ENCODE measurements around the gene TPK1.

TPK1 gene

GRCh38 chr7:144534196-144534595 is 301.7 kb downstream of the TPK1 start:
- DNase-seq (ENCODE audit: low read depth in 1 of 2, low spot score in 1 of 2), result no peak

- DNase-seq (ENCODE audit: low read depth in 1 of 2, low spot score in 1 of 2), result no peak
These were observed 304.7 kb downstream of the TPK1 start for GRCh38 chr7:144531181-144531580.

- no peak for DNase-seq (ENCODE audit: low read depth in 1 of 2, low spot score in 1 of 2)
These were observed 306.5 kb downstream of the TPK1 start for GRCh38 chr7:144529269-144529926.

GRCh38 chr7:144528536-144529045 is 307.3 kb downstream of the TPK1 start:
- DNase-seq (ENCODE audit: low read depth in 1 of 2, low spot score in 1 of 2), result no peak

GRCh38 chr7:144527051-144527471 is 308.8 kb downstream of the TPK1 start:
- DNase-seq (ENCODE audit: low read depth in 1 of 2, low spot score in 1 of 2), result no peak

GRCh38 chr7:144525956-144526355 is 309.9 kb downstream of the TPK1 start:
- no peak for DNase-seq (ENCODE audit: low read depth in 1 of 2, low spot score in 1 of 2)

GRCh38 chr7:144524271-144524670 is 311.6 kb downstream of the TPK1 start:
- DNase-seq (ENCODE audit: low read depth in 1 of 2, low spot score in 1 of 2), result no peak

GRCh38 chr7:144523621-144524020 is 312.2 kb downstream of the TPK1 start:
- no peak for DNase-seq (ENCODE audit: low read depth in 1 of 2, low spot score in 1 of 2)

GRCh38 chr7:144519925-144520324 is 315.9 kb downstream of the TPK1 start:
- DNase-seq (ENCODE audit: low read depth in 1 of 2, low spot score in 1 of 2), result no peak

- no peak for DNase-seq (ENCODE audit: low read depth in 1 of 2, low spot score in 1 of 2)
These were observed 317.5 kb downstream of the TPK1 start for GRCh38 chr7:144518360-144518759.

- no peak for DNase-seq (ENCODE audit: low read depth in 1 of 2, low spot score in 1 of 2)
These were observed 318.1 kb downstream of the TPK1 start for GRCh38 chr7:144517749-144518148.

GRCh38 chr7:144516729-144517525 is 318.9 kb downstream of the TPK1 start:
- no peak for DNase-seq (ENCODE audit: low read depth in 1 of 2, low spot score in 1 of 2)

- DNase-seq (ENCODE audit: low read depth in 1 of 2, low spot score in 1 of 2), result no peak
These were observed 322.5 kb downstream of the TPK1 start for GRCh38 chr7:144513334-144513733.

- no peak for DNase-seq (ENCODE audit: low read depth in 1 of 2, low spot score in 1 of 2)
These were observed 325.2 kb downstream of the TPK1 start for GRCh38 chr7:144510621-144511020.

GRCh38 chr7:144508702-144509101 is 327.2 kb downstream of the TPK1 start:
- DNase-seq (ENCODE audit: low read depth in 1 of 2, low spot score in 1 of 2), result no peak

- no peak for DNase-seq (ENCODE audit: low read depth in 1 of 2, low spot score in 1 of 2)
These were observed 332.6 kb downstream of the TPK1 start for GRCh38 chr7:144503215-144503614.

GRCh38 chr7:144500225-144500624 is 335.6 kb downstream of the TPK1 start:
- DNase-seq (ENCODE audit: low read depth in 1 of 2, low spot score in 1 of 2), result no peak

- DNase-seq (ENCODE audit: low read depth in 1 of 2, low spot score in 1 of 2), result no peak
These were observed 338.6 kb downstream of the TPK1 start for GRCh38 chr7:144497282-144497681.

- DNase-seq (ENCODE audit: low read depth in 1 of 2, low spot score in 1 of 2), result no peak
These were observed 341.5 kb downstream of the TPK1 start for GRCh38 chr7:144494355-144494754.

GRCh38 chr7:144489504-144489903 is 346.3 kb downstream of the TPK1 start:
- no peak for DNase-seq (ENCODE audit: low read depth in 1 of 2, low spot score in 1 of 2)

- DNase-seq (ENCODE audit: low read depth in 1 of 2, low spot score in 1 of 2), result no peak
These were observed 346.9 kb downstream of the TPK1 start for GRCh38 chr7:144488977-144489376.

- no peak for DNase-seq (ENCODE audit: low read depth in 1 of 2, low spot score in 1 of 2)
These were observed 348.0 kb downstream of the TPK1 start for GRCh38 chr7:144487901-144488300.
